IMR-90 (cell line): ENCODE measurements around the gene MAML2. TPM values are rescaled to one million over a fixed set of nuclear protein-coding genes. Genes with fewer than 3 reads are reported as not detected.

ENCODE experiments used
- ATAC-seq: fragments of 200-7000 bp; cut with Tn5 transposase; 2 replicates; pipeline ENCODE4 v1.9.1; 2020; ENCODE audit warnings: low read depth, mild to moderate bottlenecking, moderate library complexity
- BruUV-seq: library from RNA; stranded (reverse); fragments of 400-500 nt; replicated peaks from 2 replicates; lab custom pipeline; 2021; lab: Mats Ljungman, UMichigan
- CTCF ChIA-PET: fragments of 300-600 bp; formaldehyde crosslinking; extraction: SDS; loops from one replicate; lab custom pipeline; 2021; ENCODE audit warnings: antibody characterized with exemption; lab: Yijun Ruan, JAX
- POLR2A ChIA-PET: fragments of 300-600 bp; sonication (Branson Sonifier 250); formaldehyde crosslinking; loops from one replicate; lab custom pipeline; 2022; ENCODE audit warnings: antibody characterized with exemption; ENCODE audit not compliant: unreplicated experiment; lab: Charles Lee
- DNase-seq: peaks from one replicate; pipeline ENCODE4 v3.0.0; 2013
- H2AFZ ChIP-seq: replicated peaks from 2 replicates; pipeline ENCODE3; 2013; ENCODE audit warnings: low read length, mild to moderate bottlenecking; ENCODE audit not compliant: poor library complexity
- H2AK5ac ChIP-seq: 2 replicates; pipeline ENCODE4 v1.6.1; 2013; ENCODE audit warnings: low read depth, low read length, inconsistent platforms
- H2AK9ac ChIP-seq: replicated peaks from 2 replicates; pipeline ENCODE3; 2013; ENCODE audit warnings: mild to moderate bottlenecking, low read depth, low read length, moderate library complexity; ENCODE audit not compliant: poor library complexity
- H2BK120ac ChIP-seq: 2 replicates; pipeline ENCODE4 v1.6.1; 2013; ENCODE audit warnings: low read depth, low read length, inconsistent platforms
- H2BK15ac ChIP-seq: 3 replicates; pipeline ENCODE4 v1.6.1; 2013; ENCODE audit warnings: low read depth, low read length, inconsistent platforms
- H2BK20ac ChIP-seq: 2 replicates; pipeline ENCODE4 v1.6.1; 2013; ENCODE audit warnings: low read depth, mild to moderate bottlenecking, inconsistent platforms, low read length, moderate library complexity
- H2BK5ac ChIP-seq: 2 replicates; pipeline ENCODE4 v1.6.1; 2013; ENCODE audit warnings: mild to moderate bottlenecking, low read depth, low read length, inconsistent platforms; ENCODE audit not compliant: poor library complexity, severe bottlenecking
- H3K14ac ChIP-seq: replicated peaks from 2 replicates; pipeline ENCODE4 v1.6.1; 2013; ENCODE audit warnings: low read depth, low read length, inconsistent platforms
- H3K18ac ChIP-seq: 2 replicates; pipeline ENCODE4 v1.6.1; 2013; ENCODE audit warnings: low read depth, low read length, control low read depth
- H3K23ac ChIP-seq: 2 replicates; pipeline ENCODE4 v1.6.1; 2013; ENCODE audit warnings: low read depth, low read length, inconsistent platforms
- H3K27ac ChIP-seq: 2 replicates; pipeline ENCODE4 v1.5.1; 2013; ENCODE audit warnings: mild to moderate bottlenecking, control low read depth, low read length; ENCODE audit not compliant: insufficient read depth
- H3K27me3 ChIP-seq: 2 replicates; pipeline ENCODE4 v1.6.1; 2013; ENCODE audit warnings: low read length; ENCODE audit not compliant: control insufficient read depth, insufficient read depth
- H3K36me3 ChIP-seq: 2 replicates; pipeline ENCODE4 v1.6.1; 2013; ENCODE audit warnings: low read length, mixed read lengths; ENCODE audit not compliant: control insufficient read depth, insufficient read depth
- H3K4ac ChIP-seq: 2 replicates; pipeline ENCODE4 v1.6.1; 2013; ENCODE audit warnings: low read depth, low read length, inconsistent platforms
- H3K4me1 ChIP-seq: 2 replicates; pipeline ENCODE4 v1.6.1; 2013; ENCODE audit warnings: low read length, mixed read lengths; ENCODE audit not compliant: control insufficient read depth, insufficient read depth
- H3K4me2 ChIP-seq: 2 replicates; pipeline ENCODE4 v1.6.1; 2013; ENCODE audit warnings: low read depth, mild to moderate bottlenecking, control low read depth, low read length, moderate library complexity
- H3K4me3 ChIP-seq: 2 replicates; pipeline ENCODE4 v1.5.1; 2013; ENCODE audit warnings: low read depth, mild to moderate bottlenecking, control low read depth, low read length, moderate library complexity; ENCODE audit not compliant: insufficient read depth
- H3K56ac ChIP-seq: 2 replicates; pipeline ENCODE4 v1.6.1; 2013; ENCODE audit warnings: low read length, inconsistent platforms; ENCODE audit not compliant: insufficient read depth; ENCODE audit errors: extremely low read depth
- H3K79me1 ChIP-seq, 2 experiments: 2 replicates each; pipeline ENCODE4 v1.6.1; 2013; ENCODE audit warnings: low read length in 2 of 2, inconsistent platforms in 1 of 2, low read depth in 1 of 2
- H3K9ac ChIP-seq: 2 replicates; pipeline ENCODE4 v1.6.1; 2013; ENCODE audit warnings: low read depth, low read length, control low read depth
- H3K9me1 ChIP-seq: 2 replicates; pipeline ENCODE4 v1.6.1; 2013; ENCODE audit warnings: low read length, inconsistent platforms; ENCODE audit not compliant: insufficient read depth
- H3K9me3 ChIP-seq: 2 replicates; pipeline ENCODE4 v1.6.1; 2013; ENCODE audit warnings: low read length; ENCODE audit not compliant: control insufficient read depth, insufficient read depth
- H4K20me1 ChIP-seq: 2 replicates; pipeline ENCODE4 v1.6.1; 2013; ENCODE audit warnings: low read length, inconsistent platforms; ENCODE audit not compliant: insufficient read depth
- H4K5ac ChIP-seq: 2 replicates; pipeline ENCODE4 v1.6.1; 2013; ENCODE audit warnings: mild to moderate bottlenecking, low read depth, low read length, control low read depth
- H4K8ac ChIP-seq, 2 experiments: 2 replicates each; pipeline ENCODE4 v1.6.1; 2013; ENCODE audit warnings: low read depth in 2 of 2, low read length in 2 of 2, control low read depth in 1 of 2, inconsistent platforms in 1 of 2
- H4K91ac ChIP-seq: 2 replicates; pipeline ENCODE4 v1.6.1; 2013; ENCODE audit warnings: low read depth, low read length, inconsistent platforms; ENCODE audit not compliant: insufficient read depth
- NFE2L2 ChIP-seq: fragments of 150-350 bp; IDR thresholded peaks from 2 replicates; pipeline ENCODE4 v1.6.1; 2016; ENCODE audit warnings: low read depth, mild to moderate bottlenecking, low read length
- dilution Hi-C: fragments of 300-500 bp; cut with HindIII; formaldehyde crosslinking; loops from one replicate; pipeline ENCODE4 v1.14.3; 2018; ENCODE audit warnings: low sequenced_read_pairs; ENCODE audit not compliant: unreplicated experiment
- in situ Hi-C: fragments of 300-500 bp; cut with MboI; formaldehyde crosslinking; loops from 3 replicates; pipeline ENCODE4 v1.14.3; 2019; ENCODE audit warnings: low sequenced_read_pairs, inconsistent platforms, mixed read lengths
- intact Hi-C: fragments of 100-400 bp; cut with micrococcal nuclease; formaldehyde crosslinking; loops from 2 replicates; pipeline ENCODE4 v1.10.0; 2022
- polyA plus RNA-seq, 3 experiments: library from polyadenylated mRNA; depleted of rRNA; stranded (reverse); fragments of >200 nt; gene quantifications; 2 replicates each; pipeline ENCODE4 v1.2.3, GENCODE V29; 2012; ENCODE audit warnings: low replicate concordance in 1 of 3
- total RNA-seq: library from RNA; depleted of rRNA; stranded (reverse); fragments of >200 nt; gene quantifications from 2 replicates; pipeline ENCODE4 v1.2.3, GENCODE V29; 2012

Gene MAML2
- total and polyA plus RNA-seq, 2 of the 4 experiments (the other 2 are of a cell fraction) = 15.0 to 19.5 TPM

DNA sequence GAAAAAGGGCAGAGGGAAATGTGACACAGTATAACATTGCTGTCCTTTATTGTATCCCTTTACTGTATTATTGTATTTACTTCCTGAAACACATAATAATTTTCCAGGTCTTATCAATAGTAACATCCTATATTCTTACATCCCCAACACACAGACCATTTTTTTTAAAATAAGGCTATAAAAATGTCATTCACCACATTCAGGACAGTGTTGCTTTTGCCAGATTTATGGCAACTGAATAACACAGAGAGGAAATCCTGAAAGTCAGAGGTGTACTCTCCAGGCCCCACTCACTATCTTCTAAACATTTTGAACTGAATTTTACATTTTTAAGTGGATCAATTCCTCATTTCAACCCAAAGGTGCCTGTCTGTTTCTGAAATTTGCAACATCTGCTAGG, 314.2 kb downstream of the MAML2 start:
- Histone ChIP-seq H3K18ac (no peak overlapping the region), H3K4me2 (no peak overlapping the region), H3K4ac (no peak overlapping the region), H3K36me3 (peaks cover 3% of the 10 kb centered on the region), H2AK5ac (no peak overlapping the region), H3K4me3 (no peak overlapping the region), H2BK5ac (no peak overlapping the region), H3K9ac (no peak overlapping the region), H2BK15ac (no peak overlapping the region), H3K9me3 (no peaks in the 10 kb centered on the region), H4K8ac (no peak overlapping the region), H3K27ac (no peak overlapping the region), H2AFZ (no peak overlapping the region), H3K79me1 (peaks cover 15 to 17% of the 10 kb centered on the region in 2 experiments), H4K91ac (no peak overlapping the region), H3K23ac (no peak overlapping the region), H4K20me1 (no peaks in the 10 kb centered on the region), H3K9me1 (peaks cover 5% of the 10 kb centered on the region; the same call in 1 of the 2 replicates), H4K5ac (no peak overlapping the region), H3K14ac (no peak overlapping the region), H3K27me3 (no peaks in the 10 kb centered on the region), H2BK120ac (no peak overlapping the region), H2AK9ac (no peak overlapping the region), H2BK20ac (no peak overlapping the region), H3K4me1 (0 out of 2 replicates have a peak, but pooled peaks cover 2% of the 10 kb centered on the region), H3K56ac (no peak overlapping the region)
- intact Hi-C loops (no loop called here), in situ Hi-C loops (no loop called here), dilution Hi-C loops (loop anchor here (25.0 kb wide), 1 partner anchor 334 kb away; no protein-coding TSS in a partner anchor)
- BruUV-seq = no TSS peak
- no peak for DNase-seq
- ChIA-PET CTCF (no interaction called here), POLR2A (no interaction called here)
- no peak for TF ChIP-seq NFE2L2
- ATAC-seq = no peak
